ENCODE data around the gene AFF3.

Gene AFF3

DNA sequence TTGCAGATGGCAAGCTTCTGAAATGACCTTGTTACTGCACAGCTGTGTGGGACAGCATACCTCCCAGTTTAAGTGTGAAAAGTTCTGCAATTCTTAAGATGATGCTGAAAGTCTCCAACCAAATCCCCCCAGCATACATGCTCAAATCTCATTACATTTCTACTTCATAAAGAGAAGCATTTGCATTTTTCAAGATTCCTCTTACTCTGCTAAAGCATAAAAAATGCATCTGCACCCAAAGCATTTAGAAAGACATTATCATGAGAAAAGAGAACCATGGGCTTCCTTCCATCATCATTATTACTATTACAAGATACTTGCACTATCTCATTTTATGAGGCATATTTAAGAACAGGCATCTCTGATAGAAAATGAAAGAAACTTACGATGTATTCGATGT lies 415.7 kb downstream of the AFF3 start:
- FAIRE-seq, result no peak

DNA sequence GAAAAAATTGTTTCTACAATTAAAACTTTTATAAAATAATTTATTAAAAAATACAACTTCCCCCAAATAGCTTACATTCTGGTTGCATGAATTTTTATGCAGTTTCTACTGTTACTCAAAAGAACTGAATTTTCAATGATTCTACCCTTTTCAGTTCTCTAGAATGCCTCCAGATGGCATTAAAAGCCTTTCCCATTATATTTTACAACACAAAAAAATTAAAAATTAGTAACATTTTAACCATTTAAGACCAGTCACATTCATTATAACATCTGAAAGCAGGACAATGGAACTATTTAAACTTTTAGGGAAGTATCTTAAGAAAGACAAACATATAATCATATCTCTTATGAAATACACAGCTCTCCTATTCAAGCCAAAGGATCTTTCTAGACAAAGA lies 416.6 kb downstream of the AFF3 start:
- peak; percentile 66 for FAIRE-seq

DNA sequence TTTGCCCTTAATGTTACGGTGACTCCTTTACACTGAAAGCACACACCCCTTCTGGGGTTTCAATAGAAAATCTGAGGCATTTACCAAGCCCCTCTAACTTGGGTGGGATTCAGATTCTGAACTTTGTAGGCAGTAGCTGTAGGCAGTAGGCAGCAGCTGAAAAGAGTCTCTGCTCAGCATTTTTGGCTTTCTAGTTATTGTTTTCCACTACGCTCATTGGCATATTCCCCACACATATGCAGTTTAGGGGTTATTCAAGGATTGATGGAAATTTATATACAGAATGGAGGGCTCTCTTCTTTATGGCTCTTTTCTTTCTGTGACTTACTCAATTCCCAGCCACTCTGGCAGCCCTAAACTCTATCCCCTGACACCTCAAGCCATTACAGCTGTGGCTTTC lies 419.9 kb downstream of the AFF3 start:
- FAIRE-seq, result no peak

DNA sequence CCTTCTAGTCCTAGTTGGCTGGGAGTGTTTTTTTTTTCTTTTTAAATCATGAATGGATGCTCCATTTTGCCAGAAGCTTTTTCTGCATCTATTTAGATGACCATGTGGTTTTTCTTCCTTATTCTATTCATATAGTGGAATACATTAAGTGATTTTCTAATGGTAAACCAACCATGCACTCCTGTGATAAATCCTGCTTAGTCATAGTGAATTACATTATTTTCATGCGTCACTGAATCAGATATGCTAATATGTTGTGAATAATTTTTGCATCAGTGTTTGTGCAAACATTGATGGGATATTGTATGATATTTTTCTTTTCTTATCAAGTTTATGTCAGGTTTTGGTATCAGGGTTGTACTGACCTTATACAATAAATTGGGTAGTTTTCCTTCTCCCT lies 423.3 kb downstream of the AFF3 start:
- FAIRE-seq, result no peak

DNA sequence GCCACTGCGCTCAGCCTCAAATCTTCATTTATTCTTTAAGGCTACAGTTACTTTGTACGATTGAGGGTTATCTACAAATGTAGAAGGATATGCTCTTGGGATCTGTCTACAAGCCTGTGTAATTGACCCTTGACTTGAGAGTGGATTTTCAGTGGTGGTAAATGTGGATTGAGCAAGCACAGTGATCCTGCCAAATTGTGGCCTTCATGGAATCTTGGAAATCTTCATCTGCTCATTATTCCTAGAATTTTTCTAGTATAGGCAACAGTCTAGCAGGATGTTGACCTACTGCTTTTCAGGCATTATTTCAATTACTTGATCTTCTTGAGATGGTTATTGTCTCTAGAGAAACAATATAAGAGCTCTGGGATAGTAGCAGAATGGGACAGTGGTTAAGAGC lies 426.4 kb downstream of the AFF3 start:
- no peak for FAIRE-seq

DNA sequence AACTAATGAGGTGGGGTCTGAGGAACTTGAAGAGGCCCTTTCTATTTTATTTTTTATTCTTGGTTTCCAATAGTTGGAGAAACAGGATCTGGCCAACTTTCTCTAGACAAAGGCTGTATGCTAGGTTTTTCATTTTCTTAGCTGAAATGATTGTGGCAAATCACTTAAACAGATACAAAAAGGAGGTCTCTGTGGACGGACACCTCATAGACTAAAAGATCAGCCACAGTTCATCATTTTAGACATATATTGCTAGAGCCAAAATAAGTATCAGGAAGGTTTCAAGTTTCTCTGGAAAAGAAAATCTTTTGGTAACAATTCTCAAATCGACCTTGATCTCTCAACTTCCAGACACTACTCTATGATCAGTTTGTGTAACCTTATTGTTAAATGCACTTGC lies 428.0 kb downstream of the AFF3 start:
- FAIRE-seq, result no peak

DNA sequence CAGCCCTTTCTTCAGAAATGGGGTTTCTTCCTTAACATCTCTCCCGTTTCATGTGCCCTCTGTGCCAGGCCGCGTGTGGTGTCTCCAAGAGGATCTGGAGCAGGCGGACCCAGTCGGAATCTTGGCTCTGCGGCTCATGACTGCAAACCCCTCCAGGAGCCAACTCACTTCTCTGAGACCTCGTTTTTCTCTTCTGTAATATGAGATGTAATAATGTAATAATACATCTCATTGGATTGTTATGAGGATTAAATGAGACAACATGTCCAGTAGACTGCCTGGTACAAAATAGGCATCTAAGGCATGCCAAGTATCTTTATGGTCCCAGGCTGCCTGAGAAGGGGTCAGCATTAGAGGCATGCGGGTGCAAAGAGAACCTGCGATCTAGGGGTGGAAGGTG lies 431.2 kb downstream of the AFF3 start:
- FAIRE-seq, result no peak

DNA sequence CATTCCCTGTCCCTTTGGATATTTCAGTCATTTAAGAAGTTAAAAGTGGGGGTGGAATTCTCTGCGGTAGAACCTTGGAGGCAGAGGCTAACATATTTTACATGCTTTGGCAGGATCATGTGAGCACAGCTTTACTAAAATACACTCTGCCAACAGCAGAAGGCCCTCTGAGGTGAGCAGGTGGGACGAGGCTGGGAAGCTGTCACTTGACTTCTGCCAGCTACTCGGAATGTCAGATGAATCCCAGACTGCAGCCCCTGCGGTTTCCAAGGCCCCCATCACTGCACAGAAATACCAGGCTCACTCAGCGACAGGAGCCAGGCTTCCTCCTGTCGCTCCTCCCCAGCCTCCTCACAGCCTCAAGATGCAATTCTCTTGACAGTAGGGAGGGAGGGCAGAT lies 431.7 kb downstream of the AFF3 start:
- FAIRE-seq, result no peak

DNA sequence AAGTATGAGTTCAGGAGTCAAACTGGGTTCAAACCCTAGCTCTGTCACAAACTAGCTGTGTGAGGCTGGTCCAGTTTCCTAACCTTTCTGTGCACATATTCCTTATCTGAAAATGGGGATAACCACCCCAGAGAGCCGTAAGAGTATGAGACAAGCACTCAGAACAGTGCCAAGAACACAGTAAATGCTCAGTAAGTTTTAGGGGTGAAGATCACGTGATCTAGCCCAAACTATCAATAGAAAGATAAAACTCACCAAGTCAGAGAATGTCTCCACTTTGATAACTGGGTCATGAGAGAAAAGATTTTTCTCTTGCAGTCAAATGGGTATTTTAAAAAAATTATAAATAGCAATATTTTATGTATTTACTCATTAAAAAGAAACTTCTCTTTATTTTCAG lies 433.2 kb downstream of the AFF3 start:
- no peak for FAIRE-seq

DNA sequence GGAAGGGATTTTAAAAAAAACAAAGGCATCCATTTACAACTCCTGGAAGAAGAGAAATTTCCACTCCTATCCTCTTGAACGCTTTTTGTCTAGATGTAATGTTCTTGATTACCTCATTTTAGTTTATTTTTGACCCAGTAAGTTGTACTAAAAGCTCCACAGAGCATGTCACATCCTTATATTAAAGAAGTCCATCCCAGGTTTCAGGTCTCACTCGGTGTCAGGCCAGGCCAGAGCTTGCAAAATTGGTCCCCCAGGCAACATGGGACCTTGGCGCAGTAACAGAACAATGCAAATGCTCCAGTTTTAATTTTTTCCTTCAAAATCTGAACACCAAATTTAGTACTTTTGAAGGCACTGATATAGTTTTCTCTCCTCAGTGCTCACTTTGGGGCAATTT lies 434.2 kb downstream of the AFF3 start:
- FAIRE-seq, result no peak

DNA sequence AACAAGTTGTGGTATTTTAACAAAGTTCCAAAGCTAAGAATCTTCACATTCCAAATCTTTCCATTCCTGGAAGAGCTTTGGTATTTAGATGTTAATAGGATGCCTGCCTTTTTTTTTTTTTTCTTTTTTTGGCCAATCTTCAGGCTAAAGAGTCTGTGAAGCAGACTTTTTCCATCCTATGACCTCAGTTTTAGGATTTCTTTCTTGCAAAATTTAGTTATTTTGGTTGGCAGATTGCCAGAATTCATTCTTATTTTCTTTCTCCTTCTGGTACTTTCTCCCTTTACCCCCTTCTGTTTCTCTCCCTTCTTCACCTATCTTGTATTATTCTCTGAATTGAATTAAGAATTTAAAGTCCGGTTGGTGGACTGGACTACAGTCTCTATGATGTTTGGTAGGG lies 434.8 kb downstream of the AFF3 start:
- FAIRE-seq, result no peak

DNA sequence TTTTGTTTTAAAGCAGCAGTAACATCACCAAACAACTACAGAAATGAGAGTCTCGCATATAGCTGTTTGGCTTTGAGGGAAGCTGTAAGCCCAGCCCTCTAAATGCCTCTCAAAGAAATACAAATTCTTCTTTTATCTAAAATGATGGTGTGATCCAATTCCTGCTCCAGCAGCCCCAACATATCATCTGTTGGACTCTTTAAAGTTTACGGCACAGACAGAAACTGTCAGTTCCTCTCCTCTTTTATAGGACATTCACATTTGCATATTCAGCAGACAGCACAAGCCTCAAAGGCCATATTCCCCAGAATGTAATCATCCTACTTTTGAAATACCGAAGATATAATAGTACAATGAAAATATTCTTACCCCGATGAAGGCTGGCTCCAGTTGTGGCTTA lies 435.7 kb downstream of the AFF3 start:
- FAIRE-seq, result no peak

DNA sequence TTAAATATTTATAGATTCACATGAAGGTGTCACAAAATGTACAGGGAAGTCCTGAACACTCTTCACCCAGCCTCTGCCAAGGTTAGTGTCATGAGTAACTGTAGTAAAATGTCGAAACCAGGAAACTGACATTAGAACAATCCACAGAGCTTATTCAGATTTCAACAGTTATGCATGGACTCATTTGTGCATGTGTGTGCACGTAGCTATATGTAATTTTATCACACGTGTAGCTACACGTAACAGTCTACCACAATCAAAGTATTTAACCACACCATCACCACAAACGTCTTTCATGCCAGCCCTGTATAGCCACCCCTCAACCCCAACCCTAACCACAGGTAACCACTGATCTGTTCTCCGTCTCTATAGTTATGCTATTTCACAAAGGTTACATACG lies 440.9 kb downstream of the AFF3 start:
- no peak for FAIRE-seq

DNA sequence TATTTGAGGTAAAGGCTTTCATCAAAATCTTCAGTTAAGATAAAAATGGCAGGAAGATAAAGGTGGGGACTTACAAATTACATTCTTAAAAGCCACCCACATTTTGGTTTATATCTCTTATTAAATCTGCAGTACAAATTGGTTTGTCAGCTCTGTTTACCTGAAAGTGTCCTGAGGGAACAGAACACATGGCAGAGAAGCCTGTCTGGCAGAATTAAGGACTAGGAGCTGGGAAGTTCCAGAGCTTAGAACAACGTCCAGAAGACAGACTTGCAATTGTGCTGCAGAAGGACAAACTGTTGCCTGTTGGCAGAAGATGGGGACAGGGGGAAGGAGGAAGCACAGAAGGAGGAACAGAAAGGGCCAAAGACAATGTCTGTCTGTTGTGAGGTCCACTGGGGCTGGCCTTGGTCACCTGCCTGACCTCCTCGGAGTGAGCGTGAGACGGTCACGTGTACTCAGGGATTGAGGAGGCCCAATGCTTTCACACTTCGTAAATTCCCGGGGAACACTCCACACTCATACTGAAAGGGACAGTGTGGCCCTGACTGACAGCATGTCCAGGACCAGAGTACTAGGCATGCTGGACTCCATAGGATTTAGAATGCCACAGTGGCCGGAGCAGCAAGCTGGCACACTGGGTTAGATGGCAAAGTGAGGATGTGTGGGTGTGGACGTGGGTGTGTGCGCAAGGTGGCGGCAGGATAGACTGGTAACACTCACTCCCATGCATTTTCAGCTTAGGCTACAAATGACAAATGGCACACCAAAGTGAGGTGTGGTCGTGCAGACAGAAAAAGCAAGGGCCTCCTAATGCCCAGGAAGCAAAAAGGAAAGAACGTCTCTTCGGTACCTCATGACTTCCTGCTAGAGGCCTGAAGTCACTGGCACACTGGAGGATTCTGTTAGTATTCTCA lies 441.6 kb downstream of the AFF3 start:
- no peak for FAIRE-seq

DNA sequence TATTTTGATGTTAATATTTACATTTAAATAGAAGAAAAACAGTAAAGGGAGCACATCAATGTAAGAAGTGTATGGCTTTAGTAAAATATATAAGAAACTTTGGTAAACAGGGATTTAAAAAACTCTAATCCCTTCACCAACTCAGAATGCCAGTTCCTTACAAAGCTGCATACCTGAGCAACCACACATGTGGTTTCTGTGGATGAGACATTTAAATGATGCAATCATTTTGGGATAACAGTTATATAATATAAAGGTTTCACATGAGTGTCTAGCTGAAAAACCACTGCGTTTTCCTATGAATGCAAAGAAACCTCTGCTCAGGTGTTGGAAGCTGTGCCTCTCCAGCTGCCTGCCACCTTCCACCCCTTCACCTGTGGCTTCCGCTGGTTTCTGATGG lies 443.5 kb downstream of the AFF3 start:
- no peak for FAIRE-seq

DNA sequence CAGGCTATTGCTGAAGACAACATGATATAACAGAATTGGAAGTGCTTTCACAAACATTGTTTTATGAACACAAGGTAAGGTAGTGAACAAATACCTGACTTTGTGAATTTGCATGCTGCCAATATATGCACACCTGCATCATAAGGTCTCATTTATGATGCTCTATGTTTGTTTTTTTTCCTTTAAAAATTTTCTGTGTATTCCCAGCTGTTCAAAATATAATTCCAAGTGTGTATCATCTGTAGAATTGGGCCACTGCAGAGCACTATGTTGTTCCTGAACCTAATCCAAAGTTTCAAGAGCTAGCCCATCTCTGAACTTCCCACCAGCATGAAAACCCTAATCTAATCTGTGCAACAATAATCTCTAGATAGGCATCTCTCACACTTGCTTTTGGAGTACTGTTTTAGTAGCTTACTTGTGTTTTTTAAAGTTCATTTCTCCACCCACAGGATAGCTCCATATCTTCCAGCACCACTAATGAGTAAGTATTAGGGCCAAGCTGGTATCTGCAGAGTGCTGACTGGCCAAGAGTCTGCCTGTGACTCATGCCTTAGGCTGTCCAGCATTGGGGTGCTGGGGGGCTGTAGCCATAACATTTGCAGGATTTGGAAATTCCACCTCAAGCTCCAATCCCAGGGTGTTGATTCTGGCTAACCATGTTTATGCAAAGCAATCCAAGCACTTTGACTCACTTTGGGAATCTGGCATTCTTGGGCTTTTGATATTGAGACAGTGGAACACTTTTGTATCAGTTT lies 444.4 kb downstream of the AFF3 start:
- no peak for FAIRE-seq

DNA sequence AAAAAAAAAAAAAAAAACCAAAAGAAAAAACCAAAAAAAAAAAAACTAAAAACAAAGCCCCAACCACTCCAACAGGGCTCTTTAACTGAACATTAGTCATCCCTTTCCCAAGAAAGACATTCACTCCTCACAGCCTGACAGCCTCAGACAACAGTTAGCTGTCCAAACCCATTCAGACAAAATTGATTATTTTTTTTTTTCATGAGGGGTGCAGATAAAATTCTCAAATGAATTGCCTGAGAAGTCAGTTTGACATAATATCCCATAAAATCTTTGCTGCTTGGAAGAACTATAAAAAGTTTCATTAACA lies 446.5 kb downstream of the AFF3 start:
- no peak for FAIRE-seq

DNA sequence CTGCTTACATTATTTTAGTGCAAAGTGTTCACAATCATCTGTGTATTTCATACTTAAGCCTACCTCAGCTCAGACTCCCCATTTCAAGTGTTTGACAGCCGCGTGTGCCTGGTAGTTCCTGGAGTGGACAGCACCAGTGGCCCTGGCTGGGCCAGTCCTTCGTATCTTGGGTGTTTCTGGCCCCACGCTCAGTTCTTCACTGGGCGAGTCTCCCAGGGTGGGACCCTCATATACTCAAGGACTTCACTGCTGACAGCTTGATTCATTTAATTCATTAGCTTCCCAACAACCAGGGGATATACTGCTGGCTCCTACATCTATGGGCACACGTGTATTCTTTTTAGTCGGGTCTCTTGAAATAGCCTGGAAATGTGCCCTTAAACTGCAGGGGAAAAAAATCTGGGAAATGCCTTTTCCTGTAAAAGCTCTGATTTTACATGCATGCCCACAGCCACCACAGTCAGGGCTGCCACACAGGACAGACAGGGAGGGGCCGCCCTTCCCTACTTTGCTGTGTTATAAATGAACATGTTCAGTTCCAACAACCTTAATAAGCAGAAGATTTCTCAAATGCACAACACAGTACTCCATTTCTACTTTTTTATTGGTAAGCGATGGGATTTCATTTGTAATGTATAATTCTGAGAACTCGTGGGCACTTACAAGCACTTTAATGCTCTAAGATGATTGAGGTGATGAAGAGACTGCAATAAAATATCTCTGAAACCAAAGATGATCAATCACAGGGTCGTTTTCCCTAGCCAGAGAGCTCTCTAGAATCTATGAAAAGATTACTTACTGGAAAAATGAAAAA lies 447.1 kb downstream of the AFF3 start:
- FAIRE-seq, result no peak

DNA sequence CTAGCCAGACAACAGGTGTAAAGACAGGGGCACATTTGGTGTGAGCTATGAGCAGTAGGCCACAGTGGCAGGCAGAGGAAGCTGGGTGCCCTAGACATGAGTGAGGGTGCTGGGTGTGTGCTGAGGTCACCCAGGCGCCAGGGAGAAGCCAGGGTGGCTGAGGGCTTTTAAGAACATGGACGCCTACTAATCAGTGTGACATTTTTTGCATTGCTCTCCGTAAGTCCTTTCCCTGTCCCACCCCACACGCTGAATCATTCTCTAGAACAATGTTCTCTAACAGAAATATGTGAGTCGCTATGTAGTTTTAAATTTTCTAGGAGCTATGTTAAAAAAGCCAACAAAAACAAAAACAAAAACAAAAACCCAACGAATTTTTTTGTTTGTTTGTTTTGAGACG lies 448.1 kb downstream of the AFF3 start:
- FAIRE-seq, result no peak

DNA sequence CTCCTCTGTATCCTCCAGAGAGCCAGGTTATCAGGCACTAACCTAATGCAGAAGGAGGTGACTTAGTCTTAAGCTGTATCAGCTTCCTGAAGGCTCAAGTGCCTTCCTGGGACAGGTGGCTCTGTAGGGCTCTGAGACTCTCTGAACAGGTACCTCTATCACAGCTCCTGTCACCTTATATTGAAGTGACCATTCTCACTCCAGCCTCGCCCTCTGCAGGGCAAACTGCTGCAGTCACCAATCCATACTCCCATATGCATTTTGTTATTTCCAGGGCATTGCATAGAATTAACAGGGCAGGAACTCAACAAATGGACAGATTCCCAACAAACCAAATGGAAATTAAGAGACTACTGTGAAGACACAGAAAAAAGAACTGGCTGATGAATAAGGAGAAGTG lies 449.6 kb downstream of the AFF3 start:
- FAIRE-seq, result no peak

DNA sequence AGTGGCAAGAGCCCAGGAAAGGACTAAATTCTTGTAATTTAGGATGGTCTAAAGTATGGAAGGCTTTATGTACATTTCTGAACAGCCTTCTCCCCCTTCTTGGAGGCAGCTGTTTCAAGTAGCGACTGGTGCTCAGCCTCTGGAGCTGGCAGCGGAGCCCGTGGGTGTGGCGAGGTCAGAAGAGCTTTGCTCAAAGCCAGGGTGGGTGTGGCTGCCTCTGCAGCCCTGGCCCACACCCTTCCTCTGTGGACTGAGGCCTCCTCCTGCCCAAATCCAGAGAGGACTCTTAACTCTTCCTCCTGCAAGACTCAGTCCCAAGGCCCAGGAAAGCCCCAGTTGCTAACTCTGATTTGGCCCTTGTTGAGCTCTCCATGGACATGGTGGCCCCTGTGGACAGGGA lies 450.5 kb downstream of the AFF3 start:
- no peak for FAIRE-seq

DNA sequence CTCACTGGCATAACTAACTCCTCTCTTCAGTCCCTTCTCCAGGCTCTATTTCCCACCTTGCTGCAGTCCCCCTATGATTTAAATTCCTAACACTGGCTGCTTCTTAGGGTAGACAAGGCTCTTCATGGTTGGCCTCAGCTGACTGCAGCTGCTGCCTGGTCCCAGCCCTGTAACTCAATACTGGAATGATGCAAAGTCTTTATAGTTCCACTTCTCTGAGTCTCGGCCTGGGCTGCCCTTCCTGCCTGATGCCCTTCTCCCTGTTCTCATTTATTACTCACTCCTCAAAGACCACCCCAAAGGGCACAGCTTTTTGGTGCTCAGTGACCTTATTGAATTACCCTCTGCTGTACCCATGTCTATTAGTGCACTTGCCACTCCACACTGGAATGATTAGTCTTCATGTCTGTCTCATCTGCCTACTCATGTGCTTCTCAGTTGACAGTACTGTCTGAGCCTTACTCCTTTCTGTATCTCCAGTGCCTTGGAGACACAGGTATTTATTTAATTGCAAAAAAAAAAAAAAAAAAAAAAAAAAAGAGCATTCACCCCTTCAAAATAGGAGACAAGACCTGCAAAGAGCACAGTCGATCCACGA lies 453.1 kb downstream of the AFF3 start:
- no peak for FAIRE-seq

DNA sequence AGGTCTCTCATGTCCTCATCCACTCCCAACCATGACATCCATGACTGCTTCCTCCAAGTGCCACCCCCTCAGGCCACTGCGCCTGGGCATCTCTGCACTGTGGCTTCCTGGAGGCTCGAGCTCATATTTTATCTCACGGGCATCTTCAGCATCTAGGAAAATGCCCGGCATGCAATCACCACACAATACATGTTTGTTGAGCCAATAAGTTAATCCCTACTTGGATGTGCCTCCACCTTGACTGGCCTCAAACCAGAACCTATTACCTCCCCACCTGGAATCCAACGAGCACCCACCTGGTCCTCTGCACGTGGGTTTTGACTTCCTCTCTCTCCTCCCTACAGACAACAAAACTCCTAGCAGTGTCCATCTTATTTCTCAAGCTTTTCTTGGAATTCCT lies 453.7 kb downstream of the AFF3 start:
- FAIRE-seq, result no peak
